T-helper 2 cell treated with Interferon-gamma antibody and Interleukin-4, amounts not matched to agents 5 μg/mL and 100 μg/mL, for 36 hours (primary cell): ENCODE data around the gene SHROOM3.

Experiments
- DNase-seq: peaks from one replicate; pipeline ENCODE4 v3.0.0; 2021; ENCODE audit warnings: low spot score
- H3K27ac Mint-ChIP-seq: one replicate; pipeline ENCODE4 v1.8.0; 2021; ENCODE audit warnings: mild to moderate bottlenecking, mixed read lengths
- H3K27me3 Mint-ChIP-seq: one replicate; pipeline ENCODE4 v1.8.0; 2021; ENCODE audit warnings: low read depth, mixed read lengths
- H3K36me3 Mint-ChIP-seq: one replicate; pipeline ENCODE4 v1.8.0; 2021; ENCODE audit warnings: low read depth, mixed read lengths
- H3K4me1 Mint-ChIP-seq: one replicate; pipeline ENCODE4 v1.8.0; 2021; ENCODE audit warnings: low read depth, mixed read lengths
- H3K4me3 Mint-ChIP-seq: one replicate; pipeline ENCODE4 v1.8.0; 2022; ENCODE audit warnings: mild to moderate bottlenecking, moderate library complexity, mixed read lengths
- H3K9me3 Mint-ChIP-seq: one replicate; pipeline ENCODE4 v1.8.0; 2021; ENCODE audit warnings: mixed read lengths

The SHROOM3 gene

GRCh38 chr4:76546759-76547742, 112.0 kb downstream of the SHROOM3 start:
- Mint-ChIP-seq H3K27ac (no peak overlapping the region), H3K27me3 (peaks cover 5% of the 10 kb centered on the region), H3K9me3 (no peaks in the 10 kb centered on the region), H3K4me1 (peaks cover 8% of the 10 kb centered on the region), H3K36me3 (no peaks in the 10 kb centered on the region), H3K4me3 (no peak overlapping the region)
- DNase-seq, result no peak

DNA sequence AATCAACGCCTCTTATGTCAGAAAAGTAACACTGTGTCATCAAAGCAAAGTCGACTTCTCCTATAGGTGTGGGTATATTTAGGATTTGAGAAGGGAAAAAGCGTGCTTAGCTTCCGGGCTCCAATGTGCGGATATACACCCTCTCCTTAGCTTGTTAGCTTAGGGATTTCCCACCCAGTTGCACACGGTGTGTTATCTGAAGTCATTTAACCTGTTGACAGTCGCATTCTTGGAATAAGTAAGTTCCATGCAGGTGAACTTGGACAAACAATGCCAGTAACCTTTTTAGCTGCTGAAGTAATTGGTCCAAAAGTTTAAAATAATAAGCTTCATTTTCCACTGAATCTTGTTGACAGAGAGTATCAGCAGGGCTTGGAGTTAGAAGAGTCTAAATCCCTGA, 113.7 kb downstream of the SHROOM3 start:
- Mint-ChIP-seq H3K27me3 (peaks cover 5% of the 10 kb centered on the region), H3K27ac (no peak overlapping the region), H3K36me3 (no peaks in the 10 kb centered on the region)

DNA sequence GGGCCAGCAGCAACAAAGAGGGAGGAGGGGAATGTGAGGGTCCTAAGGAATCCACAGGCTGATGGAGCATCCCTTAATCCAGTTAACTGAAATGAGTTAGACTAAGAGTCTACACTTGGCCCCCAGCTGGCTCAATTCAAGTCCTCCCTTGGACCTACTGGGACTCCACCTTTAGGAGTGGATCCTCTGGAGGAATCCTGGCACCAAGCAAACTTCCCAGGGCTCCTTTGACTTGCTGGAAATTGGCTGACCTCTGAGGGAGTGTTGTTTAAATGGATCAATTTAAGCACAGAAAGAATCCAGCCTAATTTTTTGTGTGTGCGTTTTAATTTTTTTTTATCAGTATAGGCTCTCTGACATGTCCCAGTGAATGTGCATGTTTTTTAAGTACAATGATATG, 114.7 kb downstream of the SHROOM3 start:
- Mint-ChIP-seq H3K36me3 (no peaks in the 10 kb centered on the region), H3K9me3 (no peaks in the 10 kb centered on the region), H3K4me1 (peaks cover 8% of the 10 kb centered on the region), H3K27ac (no peak overlapping the region), H3K4me3 (no peak overlapping the region), H3K27me3 (peaks cover 5% of the 10 kb centered on the region)
- DNase-seq, result no peak

More for the DNA sequence above, 113.7 kb downstream of the SHROOM3 start:
- no peak overlapping the region for H3K4me3 Mint-ChIP-seq
- H3K4me1 Mint-ChIP-seq, result peaks cover 8% of the 10 kb centered on the region
- no peaks in the 10 kb centered on the region for H3K9me3 Mint-ChIP-seq
- no peak for DNase-seq

- DNase-seq, result no peak
- peaks cover 2% of the 10 kb centered on the region for H3K27me3 Mint-ChIP-seq
- no peak overlapping the region for H3K4me3 Mint-ChIP-seq
- no peak overlapping the region for H3K27ac Mint-ChIP-seq
- H3K36me3 Mint-ChIP-seq, result no peaks in the 10 kb centered on the region
- no peaks in the 10 kb centered on the region for H3K9me3 Mint-ChIP-seq
- H3K4me1 Mint-ChIP-seq, result no peaks in the 10 kb centered on the region
Measured at GRCh38 chr4:76550966-76551780, 116.1 kb downstream of the SHROOM3 start.

DNA sequence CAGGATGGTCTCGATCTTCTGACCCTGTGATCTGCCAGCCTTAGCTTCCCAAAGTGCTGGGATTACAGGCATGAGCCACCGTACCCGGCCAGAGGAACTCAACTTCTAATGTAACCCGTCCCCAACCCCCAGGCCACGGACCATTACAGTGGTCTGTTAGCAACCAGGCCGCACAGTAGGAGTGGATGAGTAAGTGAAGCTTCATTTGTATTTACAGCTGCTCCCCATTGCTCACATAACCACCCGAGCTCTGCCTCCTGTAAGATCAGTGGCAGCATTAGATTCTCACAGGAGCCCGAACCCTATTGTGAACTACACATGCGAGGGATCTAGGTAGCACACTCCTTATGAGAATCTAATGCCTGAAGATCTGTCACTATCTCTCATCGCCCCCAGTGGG, 119.6 kb downstream of the SHROOM3 start:
- H3K4me3 Mint-ChIP-seq, result no peak overlapping the region
- no peaks in the 10 kb centered on the region for H3K27me3 Mint-ChIP-seq
- no peaks in the 10 kb centered on the region for H3K36me3 Mint-ChIP-seq
- no peak for DNase-seq
- no peak overlapping the region for H3K27ac Mint-ChIP-seq
- H3K9me3 Mint-ChIP-seq, result no peaks in the 10 kb centered on the region
- H3K4me1 Mint-ChIP-seq, result no peaks in the 10 kb centered on the region

DNA sequence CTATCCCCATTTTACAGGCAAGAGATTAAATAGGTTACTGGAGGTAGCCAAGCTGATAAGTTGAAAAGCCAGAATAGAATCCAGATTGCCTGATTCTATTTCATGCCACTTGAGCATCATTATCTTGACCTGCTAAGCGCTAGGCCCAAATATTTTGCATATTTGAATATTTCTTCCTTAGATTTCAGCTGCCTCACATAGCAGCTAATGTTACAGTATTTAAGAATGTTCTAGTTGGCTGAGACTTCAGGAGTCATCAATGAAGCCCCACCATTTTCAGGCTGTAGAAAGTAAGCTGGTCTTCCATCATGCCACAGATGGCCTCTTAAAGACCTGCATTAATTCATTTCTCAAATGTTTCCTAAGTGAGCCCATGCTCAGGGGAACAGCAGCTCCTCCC, 121.4 kb downstream of the SHROOM3 start:
- DNase-seq, result no peak
- no peaks in the 10 kb centered on the region for H3K9me3 Mint-ChIP-seq

GRCh38 chr4:76558396-76559235, 123.6 kb downstream of the SHROOM3 start:
- H3K36me3 Mint-ChIP-seq, result no peaks in the 10 kb centered on the region

More for the DNA sequence above, 121.4 kb downstream of the SHROOM3 start:
- H3K27me3 Mint-ChIP-seq, result no peaks in the 10 kb centered on the region
- no peak overlapping the region for H3K4me3 Mint-ChIP-seq
- H3K4me1 Mint-ChIP-seq, result no peaks in the 10 kb centered on the region
- no peak overlapping the region for H3K27ac Mint-ChIP-seq
- no peaks in the 10 kb centered on the region for H3K36me3 Mint-ChIP-seq

GRCh38 chr4:76559236-76560071, 124.4 kb downstream of the SHROOM3 start:
- H3K36me3 Mint-ChIP-seq, result no peaks in the 10 kb centered on the region
- H3K4me1 Mint-ChIP-seq, result no peaks in the 10 kb centered on the region
- no peak overlapping the region for H3K4me3 Mint-ChIP-seq
- H3K27me3 Mint-ChIP-seq, result peaks cover 2% of the 10 kb centered on the region
- no peak for DNase-seq
- H3K27ac Mint-ChIP-seq, result no peak overlapping the region
- H3K9me3 Mint-ChIP-seq, result no peaks in the 10 kb centered on the region

More at GRCh38 chr4:76558396-76559235, 123.6 kb downstream of the SHROOM3 start:
- no peak overlapping the region for H3K27ac Mint-ChIP-seq
- no peak for DNase-seq
- H3K4me3 Mint-ChIP-seq, result no peak overlapping the region
- H3K4me1 Mint-ChIP-seq, result no peaks in the 10 kb centered on the region
- H3K9me3 Mint-ChIP-seq, result no peaks in the 10 kb centered on the region
- peaks cover 2% of the 10 kb centered on the region for H3K27me3 Mint-ChIP-seq

- no peak for DNase-seq
- no peak overlapping the region for H3K4me3 Mint-ChIP-seq
- no peaks in the 10 kb centered on the region for H3K4me1 Mint-ChIP-seq
- H3K27me3 Mint-ChIP-seq, result peaks cover 2% of the 10 kb centered on the region
- H3K27ac Mint-ChIP-seq, result no peak overlapping the region
- H3K36me3 Mint-ChIP-seq, result no peaks in the 10 kb centered on the region
- no peaks in the 10 kb centered on the region for H3K9me3 Mint-ChIP-seq
Measured at GRCh38 chr4:76562161-76562560, 127.1 kb downstream of the SHROOM3 start.

DNA sequence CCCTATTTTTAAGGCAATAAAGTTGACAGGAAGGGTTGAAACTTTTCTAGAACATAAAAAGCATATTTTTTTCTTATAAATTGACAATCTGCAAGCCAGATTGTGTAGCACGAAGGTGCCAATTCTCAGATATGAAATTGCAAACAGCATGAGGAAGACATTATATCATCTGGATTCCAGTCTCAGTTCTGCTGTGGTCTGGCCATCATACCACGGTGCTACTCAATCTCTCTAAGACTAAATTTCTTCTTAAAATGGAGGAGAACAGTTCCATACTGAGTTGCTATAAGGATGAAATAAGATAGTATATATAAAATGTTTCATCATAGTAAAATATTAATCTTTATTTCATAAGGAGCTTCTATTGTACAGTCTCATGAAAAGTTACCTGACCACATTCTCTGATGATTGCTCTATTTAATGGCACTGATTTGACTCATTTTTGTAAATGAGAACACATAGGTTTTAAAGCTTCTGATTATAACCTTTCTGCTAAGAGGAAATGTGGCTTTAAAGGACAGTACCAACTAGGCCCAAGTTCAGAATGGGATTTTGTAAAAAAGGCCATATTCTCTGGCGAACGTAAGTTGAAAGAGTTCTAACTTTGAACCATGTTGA, 127.9 kb downstream of the SHROOM3 start:
- Mint-ChIP-seq H3K9me3 (no peaks in the 10 kb centered on the region), H3K36me3 (no peaks in the 10 kb centered on the region), H3K27me3 (peaks cover 2% of the 10 kb centered on the region), H3K27ac (no peak overlapping the region), H3K4me3 (no peak overlapping the region), H3K4me1 (no peaks in the 10 kb centered on the region)
- DNase-seq, result no peak

GRCh38 chr4:76563454-76564122, 128.6 kb downstream of the SHROOM3 start:
- H3K9me3 Mint-ChIP-seq, result no peaks in the 10 kb centered on the region
- H3K27ac Mint-ChIP-seq, result no peak overlapping the region
- DNase-seq, result no peak
- H3K4me1 Mint-ChIP-seq, result no peaks in the 10 kb centered on the region
- no peak overlapping the region for H3K4me3 Mint-ChIP-seq
- peaks cover 4% of the 10 kb centered on the region for H3K27me3 Mint-ChIP-seq
- H3K36me3 Mint-ChIP-seq, result no peaks in the 10 kb centered on the region
